ENCODE measurements around the gene MAP3K3. TPM values are rescaled to one million over a fixed set of nuclear protein-coding genes. Genes with fewer than 3 reads are reported as not detected.

MAP3K3 gene
- total and polyA plus RNA-seq, 2 donors (not counting 3 experiments of a cell fraction or from before 2014, with no cell fraction given): 56.6 to 81.0 TPM

GRCh38 chr17:63578769-63579111 is 43.5 kb upstream of the MAP3K3 start:
- ChIA-PET POLR2A (no interaction called here), CTCF (interaction anchor here (0.9 to 3.1 kb wide), 5 partner anchors 10 to 156 kb away, joined by 3 to 15 read pairs (median 5); no protein-coding TSS in a partner anchor)
- no peak overlapping the region for H2AFZ ChIP-seq (ENCODE audit: low read depth, low read length)
- H4K20me1 ChIP-seq (replicated peaks; ENCODE audit: control insufficient read depth, extremely low read depth, insufficient read depth, low read length): no peaks in the 10 kb centered on the region
- no peak overlapping the region for H3K4me3 ChIP-seq (replicated peaks in 1 of 3; ENCODE audit: insufficient read depth in 1 of 3, low read depth in 1 of 3, low read length in 3 of 3)
- peaks cover 11 to 18% of the 10 kb centered on the region in 2 experiments for H3K36me3 ChIP-seq (ENCODE audit: control insufficient read depth in 2 of 2, extremely low read depth in 1 of 2, insufficient read depth in 2 of 2, low read length in 2 of 2)
- peaks cover 16% of the 10 kb centered on the region for H3K4me1 ChIP-seq (ENCODE audit: control insufficient read depth, extremely low read depth, insufficient read depth, low read length)
- no peaks in the 10 kb centered on the region for H3K9me1 ChIP-seq (replicated peaks; ENCODE audit: control insufficient read depth, extremely low read depth, insufficient read depth, low read length)
- intact Hi-C loops (cut with micrococcal nuclease): no loop called here
- H3K9me3 ChIP-seq (replicated peaks; ENCODE audit: control insufficient read depth, insufficient read depth, low read length): no peaks in the 10 kb centered on the region
- FAIRE-seq (no peak), DNase-seq (ENCODE audit: low read depth, low spot score) (no peak)
- H3K9ac ChIP-seq (replicated peaks; ENCODE audit: extremely low read depth, insufficient read depth, low read length): no peak overlapping the region
- no peaks in the 10 kb centered on the region for H3K27me3 ChIP-seq (ENCODE audit: control insufficient read depth in 2 of 2, insufficient read depth in 2 of 2, low read length in 2 of 2)
- dilution Hi-C loops (cut with MboI; ENCODE audit: extremely low pct_ligation_motif_present, low sequenced_read_pairs): no loop called here
- no peak overlapping the region for H3K27ac ChIP-seq (ENCODE audit: insufficient read depth, low read depth, low read length)
- TF ChIP-seq POLR2AphosphoS5 (IDR thresholded peaks at IDR 0.05; ENCODE audit: insufficient read depth, low read depth, low read length): no peak
- TF ChIP-seq GATA2 (IDR thresholded peaks at IDR 0.05; ENCODE audit: insufficient read depth, insufficient read length, low read depth, low read length): no peak
- no peak for TF ChIP-seq POLR2A (IDR thresholded peaks at IDR 0.05; ENCODE audit: low read depth, low read length)
- no peak for TF ChIP-seq CTCF (IDR thresholded peaks at IDR 0.05; ENCODE audit: extremely low read depth in 1 of 2, insufficient read depth in 1 of 2, low read depth in 1 of 2, low read length in 2 of 2)
- TF ChIP-seq, protein P1, sequence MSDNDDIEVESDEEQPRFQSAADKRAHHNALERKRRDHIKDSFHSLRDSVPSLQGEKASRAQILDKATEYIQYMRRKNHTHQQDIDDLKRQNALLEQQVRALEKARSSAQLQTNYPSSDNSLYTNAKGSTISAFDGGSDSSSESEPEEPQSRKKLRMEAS (IDR thresholded peaks at IDR 0.05; ENCODE audit: insufficient read depth, insufficient read length): no peak
- no peak for TF ChIP-seq MYC (IDR thresholded peaks at IDR 0.05; ENCODE audit: low read depth, low read length)
- TF ChIP-seq JUN (IDR thresholded peaks at IDR 0.05; ENCODE audit: borderline replicate concordance, insufficient read depth, insufficient read length, low read depth): no peak
- TF ChIP-seq FOS (IDR thresholded peaks at IDR 0.05; ENCODE audit: borderline replicate concordance, insufficient read depth, low read length): no peak
- no peak for TF ChIP-seq EZH2 (IDR thresholded peaks at IDR 0.05; ENCODE audit: borderline replicate concordance, low read depth, low read length, severe bottlenecking)
- no peak overlapping the region for H3K4me2 ChIP-seq (ENCODE audit: insufficient read depth, low read length)
- BruUV-seq (replicated peaks): no TSS peak
- H3K79me2 ChIP-seq (ENCODE audit: control insufficient read depth, insufficient read depth, low read length): peaks cover 34% of the 10 kb centered on the region
